Measurements from ENCODE around the gene EQTN. TPM values are rescaled to one million over a fixed set of nuclear protein-coding genes. Genes with fewer than 3 reads are reported as not detected.

EQTN gene
- polyA plus RNA-seq (2012; ENCODE audit: insufficient read depth, insufficient read length, low read depth): not detected

GRCh38 chr9:27297050-27297449 lies at the start of gene EQTN:
EQTN (minus strand) TSS chr9:27297150; CDS start chr9:27297055, 95 bp downstream.
- Histone ChIP-seq H3K27me3 (0 out of 2 replicates have a peak, but pooled peaks cover 4% of the 10 kb centered on the region), H3K9me3 (no peaks in the 10 kb centered on the region), H3K4me1 (no peaks in the 10 kb centered on the region; the same call in 1 of the 2 replicates), H3K4me3 (ENCODE audit: low read depth, low read length) (no peak within 1 kb of the TSS), H3K36me3 (no peaks in the 10 kb centered on the region)
- no peak for DNase-seq
- TF ChIP-seq CTCF (IDR thresholded peaks at IDR 0.05; ENCODE audit: low read depth, low read length): no peak

GRCh38 chr9:27344776-27345175 lies 47.8 kb upstream of the EQTN start:
- TF ChIP-seq CTCF (IDR thresholded peaks at IDR 0.05; ENCODE audit: low read depth, low read length): no peak
- Histone ChIP-seq H3K27me3 (no peaks in the 10 kb centered on the region), H3K4me1 (no peaks in the 10 kb centered on the region), H3K36me3 (no peaks in the 10 kb centered on the region), H3K4me3 (ENCODE audit: low read depth, low read length) (no peak overlapping the region), H3K9me3 (no peaks in the 10 kb centered on the region)
- DNase-seq: no peak

- Histone ChIP-seq H3K4me1 (no peaks in the 10 kb centered on the region), H3K4me3 (ENCODE audit: low read depth, low read length) (no peak overlapping the region), H3K27me3 (no peaks in the 10 kb centered on the region), H3K36me3 (no peaks in the 10 kb centered on the region), H3K9me3 (no peaks in the 10 kb centered on the region)
- TF ChIP-seq CTCF (IDR thresholded peaks at IDR 0.05; ENCODE audit: low read depth, low read length): no peak
- DNase-seq: no peak
Measured at GRCh38 chr9:27341545-27342294, 44.8 kb upstream of the EQTN start.

GRCh38 chr9:27340961-27341511 lies 44.1 kb upstream of the EQTN start:
- no peaks in the 10 kb centered on the region for H3K36me3 ChIP-seq
- TF ChIP-seq CTCF (IDR thresholded peaks at IDR 0.05; ENCODE audit: low read depth, low read length): no peak
- no peak for DNase-seq
- no peaks in the 10 kb centered on the region for H3K27me3 ChIP-seq
- no peaks in the 10 kb centered on the region for H3K9me3 ChIP-seq
- H3K4me1 ChIP-seq: no peaks in the 10 kb centered on the region
- H3K4me3 ChIP-seq (ENCODE audit: low read depth, low read length): no peak overlapping the region

GRCh38 chr9:27340285-27340674 lies 43.3 kb upstream of the EQTN start:
- no peak for DNase-seq
- Histone ChIP-seq H3K9me3 (no peaks in the 10 kb centered on the region), H3K4me3 (ENCODE audit: low read depth, low read length) (no peak overlapping the region), H3K27me3 (no peaks in the 10 kb centered on the region), H3K36me3 (no peaks in the 10 kb centered on the region), H3K4me1 (no peaks in the 10 kb centered on the region)
- TF ChIP-seq CTCF (IDR thresholded peaks at IDR 0.05; ENCODE audit: low read depth, low read length): no peak

- Histone ChIP-seq H3K27me3 (no peaks in the 10 kb centered on the region), H3K36me3 (no peaks in the 10 kb centered on the region), H3K4me3 (ENCODE audit: low read depth, low read length) (no peak overlapping the region), H3K4me1 (no peaks in the 10 kb centered on the region), H3K9me3 (no peaks in the 10 kb centered on the region)
- DNase-seq: no peak
- TF ChIP-seq CTCF (IDR thresholded peaks at IDR 0.05; ENCODE audit: low read depth, low read length): no peak
Measured at GRCh38 chr9:27339661-27340284, 42.8 kb upstream of the EQTN start.

All from BE2C (cell line).